Esophagus squamous epithelium (tissue), 4 donors: ENCODE data around the gene DOK1.

Experiments used
- CTCF ChIP-seq, 6 experiments: fragments of 450-650 bp in 4 of 6; fragments of 200-600 bp in 2 of 6; sonication (generic) in 2 of 6; IDR thresholded peaks; one replicate each; pipeline ENCODE4 v1.5.1; 2016 to 2019; ENCODE audit warnings: antibody characterized with exemption in 6 of 6, mild to moderate bottlenecking in 4 of 6, moderate library complexity in 4 of 6
- POLR2A ChIP-seq, 4 donors: fragments of 450-650 bp; IDR thresholded peaks; one replicate each; pipeline ENCODE4 v1.6.1; 2017; ENCODE audit warnings: antibody characterized with exemption in 4 of 4, mild to moderate bottlenecking in 4 of 4, moderate library complexity in 3 of 4

- TF ChIP-seq CTCF (IDR thresholded peaks at IDR 0.05): no peak
- TF ChIP-seq POLR2A (IDR thresholded peaks at IDR 0.05): no peak
These were observed 27.8 kb upstream of the DOK1 start for GRCh38 chr2:74526649-74527230.
